GM18873 (cell line): Measurements from ENCODE around the gene NINJ1.

Experiments used
- ATAC-seq: cut with Tn5 transposase; IDR thresholded peaks from one replicate; pipeline ENCODE4 v1.9.1; 2021; ENCODE audit warnings: mild to moderate bottlenecking, moderate library complexity, moderate number of reproducible peaks; ENCODE audit not compliant: unreplicated experiment, low FRiP score

The NINJ1 gene

DNA sequence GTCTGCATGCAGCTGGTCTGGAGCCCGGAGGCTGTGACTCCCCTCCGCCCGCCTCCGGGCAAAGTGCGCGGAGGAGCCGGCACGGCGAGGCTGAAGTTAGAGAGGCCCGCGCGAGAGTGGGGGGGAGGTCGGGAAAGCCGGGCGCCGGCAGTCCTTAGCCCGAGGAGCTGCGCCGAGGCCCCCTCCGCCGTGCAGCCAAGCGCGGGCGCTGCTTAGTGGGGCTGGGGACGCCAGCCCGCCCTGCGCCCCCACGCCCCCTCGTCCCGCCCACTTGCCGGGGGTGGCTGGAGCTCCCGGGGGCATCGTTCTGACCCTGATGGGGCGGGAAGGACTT lies 403 bp downstream of the NINJ1 start:
- peak; percentile 36 for ATAC-seq

DNA sequence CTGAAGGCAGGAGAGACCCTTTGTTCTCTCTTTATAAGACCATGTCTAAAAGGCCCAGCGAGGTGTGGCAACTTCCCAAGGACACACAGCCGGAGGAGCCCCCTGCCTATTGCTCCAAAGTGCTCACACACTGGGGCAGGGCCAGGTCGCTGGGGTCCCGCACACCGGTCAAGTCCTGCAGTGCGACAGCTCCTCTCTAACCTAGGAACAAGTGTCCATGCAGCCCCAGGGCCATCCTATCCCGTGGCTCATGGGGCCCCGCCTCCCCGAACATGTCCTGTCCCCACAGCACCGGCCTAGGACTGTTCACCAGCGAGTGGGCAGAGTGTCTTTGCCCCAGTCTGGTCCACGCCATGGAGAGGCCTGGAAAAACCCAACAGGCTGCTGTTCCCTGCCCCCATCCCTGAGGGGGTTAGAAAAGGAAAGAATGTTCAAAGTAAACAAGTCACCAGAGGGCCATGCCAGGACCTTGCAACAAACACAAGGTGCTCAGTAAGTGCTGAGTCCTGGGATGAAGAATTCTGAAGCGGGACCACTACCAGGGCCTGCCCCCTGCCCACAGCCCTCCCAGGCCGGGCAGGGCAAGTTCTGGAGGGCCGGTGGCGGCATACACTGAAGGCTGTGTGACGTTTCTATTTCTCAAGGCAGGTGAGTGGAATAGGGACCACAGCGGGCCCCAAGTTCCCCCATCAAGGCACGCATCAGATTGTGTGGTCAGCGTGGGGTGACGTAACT lies 938 bp downstream of the NINJ1 start:
- ATAC-seq = no peak

- no peak for ATAC-seq
Measured at GRCh38 chr9:93132287-93132927, 1.6 kb downstream of the NINJ1 start.

GRCh38 chr9:93131599-93132286 lies 2.3 kb downstream of the NINJ1 start:
- ATAC-seq = no peak

- no peak for ATAC-seq
Measured at GRCh38 chr9:93130861-93131481, 3.1 kb downstream of the NINJ1 start.

DNA sequence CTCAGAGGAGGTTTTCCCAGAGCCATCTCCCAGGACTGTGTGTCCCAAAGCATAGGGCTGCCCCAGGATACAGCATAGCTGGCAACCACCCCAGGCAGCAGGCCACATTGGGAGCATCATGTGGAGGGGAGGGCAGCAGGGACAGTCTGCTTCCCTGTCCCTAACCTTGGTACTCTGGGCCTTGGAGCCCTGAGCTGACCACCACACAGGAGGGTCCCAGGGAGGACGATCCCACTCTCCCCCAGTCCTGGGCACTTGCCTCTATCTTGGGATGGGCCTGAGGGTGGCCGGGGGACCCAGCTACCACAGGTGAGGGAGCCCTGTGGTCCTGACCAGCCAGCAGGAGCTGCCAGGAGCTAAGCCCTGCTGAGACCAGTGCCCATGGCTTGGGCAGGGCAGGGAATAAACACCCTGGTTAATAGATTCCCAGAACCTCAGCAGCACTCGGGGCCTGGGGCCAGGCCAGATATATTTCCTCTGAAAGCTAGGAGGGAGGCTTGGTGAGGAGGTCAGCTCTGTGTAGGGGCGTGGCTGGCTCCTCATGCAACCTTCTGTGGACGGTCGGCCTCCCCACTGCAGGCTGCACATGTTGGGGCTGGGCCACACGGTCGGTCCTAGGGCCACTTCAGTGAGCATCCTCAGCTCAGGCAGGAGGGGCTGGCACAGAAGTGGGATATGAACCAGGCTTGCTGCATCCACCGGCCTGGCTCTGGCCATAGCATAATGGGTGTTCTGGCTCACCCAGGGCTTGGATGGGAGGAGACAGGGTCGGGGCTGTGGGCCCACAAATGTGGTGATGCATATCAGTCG lies 4.2 kb downstream of the NINJ1 start:
- no peak for ATAC-seq

DNA sequence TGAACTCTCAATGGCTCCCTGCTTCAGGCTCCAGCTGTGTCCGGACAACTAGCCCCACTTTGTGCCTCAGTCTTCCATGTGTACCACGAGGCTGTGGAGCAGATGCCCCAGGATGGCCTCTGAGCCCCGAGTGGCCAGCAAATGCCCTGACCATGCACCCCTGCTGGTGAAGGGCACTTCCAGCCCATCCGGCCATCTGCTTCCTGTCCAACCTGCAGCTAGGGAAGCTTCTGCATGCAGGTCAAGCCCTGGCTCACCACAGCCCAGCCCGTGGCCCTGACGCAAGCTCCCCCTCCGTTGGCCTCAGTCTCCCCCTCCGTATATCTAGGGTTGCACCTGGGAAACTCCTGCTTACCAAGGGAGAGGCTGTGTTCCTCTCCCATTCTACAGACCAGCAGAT lies 4.8 kb downstream of the NINJ1 start:
- ATAC-seq = no peak

DNA sequence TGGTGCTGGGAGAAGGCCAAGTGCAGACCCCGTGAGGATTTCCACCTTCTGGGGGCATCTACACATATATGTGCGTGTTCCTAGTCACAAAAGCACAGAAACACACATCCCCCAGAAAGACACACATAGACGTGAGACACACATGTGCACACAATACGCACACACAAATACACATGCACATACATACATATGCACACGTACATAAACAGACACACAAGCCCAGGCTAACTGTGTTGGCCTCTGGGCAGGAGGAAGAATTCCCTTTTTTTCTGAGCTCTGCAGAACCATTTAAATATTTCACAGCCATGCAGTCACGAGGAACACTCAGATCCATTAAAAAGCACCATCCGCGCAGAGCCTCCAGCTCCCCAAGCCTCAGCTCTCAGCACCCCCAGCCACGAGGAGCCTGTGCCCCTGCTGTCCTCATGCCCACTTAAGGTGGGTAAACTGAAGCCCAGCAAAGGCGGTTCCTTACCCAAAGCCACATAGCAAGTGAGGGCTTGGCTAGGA lies 5.3 kb downstream of the NINJ1 start:
- no peak for ATAC-seq

GRCh38 chr9:93128011-93128714 lies 5.9 kb downstream of the NINJ1 start:
- no peak for ATAC-seq

DNA sequence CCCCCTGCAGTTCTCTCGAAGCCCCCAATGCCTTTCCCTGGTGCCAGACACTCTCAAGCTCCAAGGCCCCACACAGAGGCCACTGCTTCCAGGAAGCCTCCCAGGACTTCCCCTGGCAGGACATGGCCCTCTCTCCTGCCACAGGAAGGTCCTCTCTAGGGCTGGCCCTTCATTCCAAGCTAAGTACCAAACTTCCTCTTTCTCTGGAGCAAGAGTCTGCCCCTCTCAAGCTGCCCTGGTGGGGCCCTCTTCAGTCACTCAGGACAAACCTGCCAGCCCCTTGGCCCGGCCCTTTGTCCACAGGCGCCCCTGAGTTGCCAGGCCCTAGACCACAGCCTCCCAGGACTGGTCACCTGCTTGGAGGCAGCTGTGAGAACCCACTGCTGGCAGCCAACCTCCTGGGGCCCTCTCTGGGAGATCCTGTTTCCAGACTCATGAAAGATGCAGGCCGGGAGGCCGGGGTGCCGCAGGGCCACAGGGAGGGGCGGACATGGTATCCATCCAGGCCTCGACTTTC lies 6.6 kb downstream of the NINJ1 start:
- no peak for ATAC-seq

GRCh38 chr9:93126825-93127368 lies 7.2 kb downstream of the NINJ1 start:
- no peak for ATAC-seq

DNA sequence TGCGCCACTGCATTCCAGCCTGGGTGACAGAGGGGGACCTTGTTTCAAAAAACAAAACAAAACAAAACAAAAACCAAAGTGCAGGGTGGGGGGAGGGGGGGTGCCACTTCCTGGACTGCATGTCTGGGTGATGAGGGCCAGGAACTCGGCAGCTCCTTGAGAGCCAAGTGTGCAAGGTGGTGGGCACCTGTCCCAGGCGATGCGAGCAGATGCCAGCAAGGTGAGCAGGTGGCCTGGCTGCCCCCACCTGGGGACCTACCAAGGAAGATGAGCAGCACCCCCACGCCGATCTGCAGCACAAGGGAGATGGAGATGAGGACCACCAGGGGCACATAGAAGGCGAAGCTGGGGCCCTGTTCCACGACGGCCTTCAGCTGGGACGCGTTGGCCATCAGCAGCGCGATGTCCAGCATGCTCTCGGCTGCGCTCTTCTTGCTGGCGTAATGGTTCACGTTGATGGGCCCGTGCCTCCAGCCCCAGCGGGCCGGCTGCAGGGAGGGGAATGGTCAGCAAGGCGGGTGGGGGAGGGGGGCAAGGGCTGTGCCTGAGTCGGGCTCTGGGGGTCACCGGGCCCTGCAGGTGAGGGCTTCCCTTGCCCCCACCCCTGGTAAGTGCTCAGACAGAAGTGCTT lies 7.8 kb downstream of the NINJ1 start:
- ATAC-seq = no peak

- no peak for ATAC-seq
Measured at GRCh38 chr9:93125331-93125894, 8.6 kb downstream of the NINJ1 start.

DNA sequence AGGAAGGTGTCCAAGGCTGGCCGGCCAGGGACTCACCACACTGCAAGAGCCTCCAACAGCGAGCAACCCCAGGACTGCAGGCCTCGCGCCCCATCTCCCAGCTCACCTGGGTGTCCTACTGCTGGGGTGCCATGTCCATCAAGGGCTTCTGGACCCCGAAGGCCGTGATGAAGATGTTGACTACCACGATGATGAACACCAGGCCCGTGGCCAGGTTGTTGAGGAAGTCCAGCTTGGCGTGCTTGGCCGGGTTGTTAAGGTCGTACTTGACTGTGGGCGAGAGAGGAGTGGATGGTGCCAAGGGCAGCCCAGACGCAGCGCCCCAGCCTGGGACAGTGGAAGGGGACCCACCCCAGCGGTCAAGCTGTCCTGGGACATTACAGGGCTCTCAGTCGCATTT lies 9.3 kb downstream of the NINJ1 start:
- ATAC-seq = no peak

- ATAC-seq = no peak
Measured at GRCh38 chr9:93123561-93124283, 10.3 kb downstream of the NINJ1 start.

- no peak for ATAC-seq
Measured at GRCh38 chr9:93122721-93123221, 11.3 kb downstream of the NINJ1 start.
